HEK293 (cell line): ENCODE results near the gene PTGER4.
"Not testable (repeated sequence)": the region's sequence is repeated elsewhere in the genome, so short reads cannot be mapped to it uniquely, and the experiment has no call there.

ENCODE experiments used
- CTCF ChIA-PET: fragments of 350-600 bp; formaldehyde crosslinking; extraction: SDS; loops from one replicate; lab custom pipeline; 2021; ENCODE audit warnings: antibody characterized with exemption; lab: Yijun Ruan, JAX
- POLR2A ChIA-PET: fragments of 300-600 bp; formaldehyde crosslinking; extraction: SDS; loops from one replicate; lab custom pipeline; 2020; ENCODE audit warnings: antibody characterized with exemption, inconsistent platforms; lab: Yijun Ruan, JAX
- H3K27ac ChIP-seq: fragments of 200-500 bp; sonication (Bioruptor generic); 2 replicates; pipeline ENCODE4 v1.5.1; 2014; ENCODE audit warnings: low read depth, low read length, control low read depth, inconsistent platforms; ENCODE audit errors: extremely low read depth
- H3K36me3 ChIP-seq, 2 experiments: fragments of 200-500 bp in 1 of 2; sonication (Bioruptor generic) in 1 of 2; 1 replicate in 1 of 2; 2 replicates in 1 of 2; pipeline ENCODE4 v1.5.1; 2014 to 2017; ENCODE audit warnings: inconsistent platforms in 2 of 2, low read length in 2 of 2; ENCODE audit not compliant: control insufficient read depth in 2 of 2, insufficient read depth in 1 of 2
- H3K4me1 ChIP-seq: fragments of 200-500 bp; sonication (Bioruptor generic); 2 replicates; pipeline ENCODE4 v1.5.1; 2014; ENCODE audit warnings: mild to moderate bottlenecking, low read length, inconsistent platforms; ENCODE audit not compliant: control insufficient read depth, insufficient read depth
- H3K4me3 ChIP-seq: 2 replicates; pipeline ENCODE4 v1.5.1; 2011; ENCODE audit warnings: low read depth, mild to moderate bottlenecking, control low read depth, low read length, moderate library complexity
- H3K9me3 ChIP-seq: fragments of 200-500 bp; sonication (Bioruptor generic); 2 replicates; pipeline ENCODE4 v1.5.1; 2014; ENCODE audit warnings: low read depth, low read length, inconsistent platforms; ENCODE audit not compliant: control insufficient read depth, insufficient read depth
- HOXA7 ChIP-seq: sonication (generic); formaldehyde crosslinking; IDR thresholded peaks from 2 replicates; pipeline ENCODE4 v1.8.1; 2022; ENCODE audit warnings: missing genetic modification reagents, borderline replicate concordance
- HOXD13 ChIP-seq: sonication (generic); formaldehyde crosslinking; IDR thresholded peaks from 2 replicates; pipeline ENCODE4 v1.8.0; 2022; ENCODE audit warnings: missing genetic modification reagents, borderline replicate concordance
- OVOL3 ChIP-seq: fragments of 450-650 bp; formaldehyde crosslinking; IDR thresholded peaks from 2 replicates; pipeline ENCODE4 v1.5.1; 2016; ENCODE audit warnings: missing biosample characterization, missing genetic modification characterization
- SCRT2 ChIP-seq: fragments of 450-650 bp; formaldehyde crosslinking; IDR thresholded peaks from 2 replicates; pipeline ENCODE4 v1.5.1; 2016; ENCODE audit warnings: missing biosample characterization, missing genetic modification characterization
- SETDB1 ChIP-seq: IDR thresholded peaks from one replicate; pipeline ENCODE4 v1.6.1; 2017; ENCODE audit warnings: mild to moderate bottlenecking, low read length, moderate library complexity, mixed read lengths; ENCODE audit not compliant: insufficient read length
- SP3 ChIP-seq: fragments of 450-650 bp; formaldehyde crosslinking; IDR thresholded peaks from 2 replicates; pipeline ENCODE4 v1.5.1; 2016; ENCODE audit warnings: missing biosample characterization, missing genetic modification characterization
- YY2 ChIP-seq: fragments of 450-650 bp; formaldehyde crosslinking; IDR thresholded peaks from 2 replicates; pipeline ENCODE4 v1.5.1; 2016; ENCODE audit warnings: missing biosample characterization, missing genetic modification characterization
- ZBTB26 ChIP-seq: fragments of 450-650 bp; formaldehyde crosslinking; optimal IDR thresholded peaks from 2 replicates; pipeline ENCODE3; 2016; ENCODE audit warnings: missing biosample characterization, mild to moderate bottlenecking, missing genetic modification characterization
- ZNF132 ChIP-seq: fragments of 450-650 bp; formaldehyde crosslinking; IDR thresholded peaks from 2 replicates; pipeline ENCODE4 v1.5.1; 2017; ENCODE audit warnings: missing biosample characterization, missing genetic modification characterization, borderline replicate concordance
- ZNF155 ChIP-seq: fragments of 450-650 bp; formaldehyde crosslinking; IDR thresholded peaks from 2 replicates; pipeline ENCODE4 v1.5.1; 2016; ENCODE audit warnings: missing biosample characterization, missing genetic modification characterization
- ZNF175 ChIP-seq: fragments of 450-650 bp; formaldehyde crosslinking; IDR thresholded peaks from 2 replicates; pipeline ENCODE4 v1.5.1; 2016; ENCODE audit warnings: missing biosample characterization, missing genetic modification characterization
- ZNF2 ChIP-seq: fragments of 450-650 bp; formaldehyde crosslinking; IDR thresholded peaks from 2 replicates; pipeline ENCODE4 v1.5.1; 2016; ENCODE audit warnings: missing biosample characterization, missing genetic modification characterization
- ZNF239 ChIP-seq: fragments of 450-650 bp; formaldehyde crosslinking; IDR thresholded peaks from 2 replicates; pipeline ENCODE4 v1.5.1; 2016; ENCODE audit warnings: missing biosample characterization, missing genetic modification characterization
- ZNF266 ChIP-seq: fragments of 450-650 bp; formaldehyde crosslinking; IDR thresholded peaks from 2 replicates; pipeline ENCODE4 v1.5.1; 2016; ENCODE audit warnings: missing biosample characterization, missing genetic modification characterization, low read depth
- ZNF274 ChIP-seq, 2 experiments: fragments of 200-500 bp in 1 of 2; fragments of 450-650 bp in 1 of 2; sonication (Bioruptor generic) in 1 of 2; formaldehyde crosslinking in 1 of 2; IDR thresholded peaks; 2 replicates each; pipeline versions ENCODE4 v1.5.1 to v1.6.1; 2014 to 2016; ENCODE audit warnings: borderline replicate concordance in 1 of 2, inconsistent platforms in 1 of 2, low read length in 1 of 2, missing biosample characterization in 1 of 2, missing genetic modification characterization in 1 of 2
- ZNF311 ChIP-seq: fragments of 450-650 bp; formaldehyde crosslinking; IDR thresholded peaks from 2 replicates; pipeline ENCODE4 v1.5.1; 2017; ENCODE audit warnings: missing biosample characterization, missing genetic modification characterization, borderline replicate concordance
- ZNF394 ChIP-seq: fragments of 450-650 bp; formaldehyde crosslinking; IDR thresholded peaks from 2 replicates; pipeline ENCODE4 v1.5.1; 2016; ENCODE audit warnings: missing biosample characterization, missing genetic modification characterization, mild to moderate bottlenecking, moderate library complexity, borderline replicate concordance
- ZNF585B ChIP-seq: fragments of 450-650 bp; formaldehyde crosslinking; IDR thresholded peaks from 2 replicates; pipeline ENCODE4 v1.5.1; 2016; ENCODE audit warnings: missing biosample characterization, missing genetic modification characterization
- ZNF621 ChIP-seq: fragments of 450-650 bp; formaldehyde crosslinking; IDR thresholded peaks from 2 replicates; pipeline ENCODE4 v1.5.1; 2017; ENCODE audit warnings: missing biosample characterization, missing genetic modification characterization
- ZNF623 ChIP-seq: fragments of 450-650 bp; formaldehyde crosslinking; IDR thresholded peaks from 2 replicates; pipeline ENCODE4 v1.5.1; 2016; ENCODE audit warnings: missing biosample characterization, missing genetic modification characterization
- ZNF677 ChIP-seq: fragments of 450-650 bp; IDR thresholded peaks from 2 replicates; pipeline ENCODE4 v1.5.0; 2018; ENCODE audit warnings: missing biosample characterization, mild to moderate bottlenecking, missing genetic modification characterization, moderate library complexity
- ZNF791 ChIP-seq: fragments of 450-650 bp; formaldehyde crosslinking; IDR thresholded peaks from 2 replicates; pipeline ENCODE4 v1.5.1; 2016; ENCODE audit warnings: missing biosample characterization, missing genetic modification characterization
- TF ChIP-seq, protein P1 (sequence below): fragments of 450-650 bp; formaldehyde crosslinking; IDR thresholded peaks from 2 replicates; pipeline ENCODE4 v1.5.1; 2016; ENCODE audit warnings: missing biosample characterization, missing genetic modification characterization

PTGER4 gene

GRCh38 chr5:40634154-40634553 lies 45.6 kb upstream of the PTGER4 start:
- H3K36me3 ChIP-seq: no peaks in the 10 kb centered on the region
- TF ChIP-seq ZNF791 (tag by site-specific recombination) (no peak), ZBTB26 (tag by site-specific recombination) (no peak), ZNF394 (tag by site-specific recombination) (no peak), OVOL3 (no peak), ZNF677 (no peak), YY2 (tag by site-specific recombination) (no peak), ZNF585B (tag by site-specific recombination) (no peak), ZNF175 (no peak), SCRT2 (no peak), ZNF155 (tag by site-specific recombination) (no peak), HOXD13 (CRISPR knock-in tag) (no peak), ZNF274 (IDR thresholded peaks at IDR 0.05; ENCODE audit: low read length) (no peak), ZNF274 (tag by site-specific recombination; IDR thresholded peaks at IDR 0.05; ENCODE audit: borderline replicate concordance) (no peak), ZNF266 (tag by site-specific recombination) (no peak), SETDB1 (no peak), ZNF2 (tag by site-specific recombination) (no peak)
- TF ChIP-seq, protein P1, sequence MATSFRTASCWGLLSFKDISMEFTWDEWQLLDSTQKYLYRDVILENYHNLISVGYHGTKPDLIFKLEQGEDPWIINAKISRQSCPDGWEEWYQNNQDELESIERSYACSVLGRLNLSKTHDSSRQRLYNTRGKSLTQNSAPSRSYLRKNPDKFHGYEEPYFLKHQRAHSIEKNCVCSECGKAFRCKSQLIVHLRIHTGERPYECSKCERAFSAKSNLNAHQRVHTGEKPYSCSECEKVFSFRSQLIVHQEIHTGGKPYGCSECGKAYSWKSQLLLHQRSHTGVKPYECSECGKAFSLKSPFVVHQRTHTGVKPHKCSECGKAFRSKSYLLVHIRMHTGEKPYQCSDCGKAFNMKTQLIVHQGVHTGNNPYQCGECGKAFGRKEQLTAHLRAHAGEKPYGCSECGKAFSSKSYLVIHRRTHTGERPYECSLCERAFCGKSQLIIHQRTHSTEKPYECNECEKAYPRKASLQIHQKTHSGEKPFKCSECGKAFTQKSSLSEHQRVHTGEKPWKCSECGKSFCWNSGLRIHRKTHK (tag by site-specific recombination): no peak
- TF ChIP-seq, all 188 proteins: peak for 0
- ChIA-PET POLR2A (no interaction called here), CTCF (interaction anchor here (0.6 kb wide), 2 partner anchors 142 to 685 kb away, joined by 3 read pairs; no protein-coding TSS in a partner anchor)
- Histone ChIP-seq H3K9me3 (no peaks in the 10 kb centered on the region), H3K4me3 (no peak overlapping the region), H3K27ac (no peak overlapping the region), H3K4me1 (no peaks in the 10 kb centered on the region; the same call in 1 of the 2 replicates)

GRCh38 chr5:40634593-40634992 lies 45.1 kb upstream of the PTGER4 start:
- no peaks in the 10 kb centered on the region for H3K36me3 ChIP-seq
- H3K9me3 ChIP-seq: no peaks in the 10 kb centered on the region
- H3K4me3 ChIP-seq: no peak overlapping the region
- POLR2A ChIA-PET: no interaction called here
- TF ChIP-seq ZNF623 (tag by site-specific recombination) (no peak), HOXA7 (no peak), ZNF239 (tag by site-specific recombination) (no peak), ZNF311 (tag by site-specific recombination) (no peak), SP3 (tag by site-specific recombination) (no peak), ZNF132 (tag by site-specific recombination) (no peak), ZNF791 (tag by site-specific recombination) (no peak), ZNF621 (tag by site-specific recombination) (no peak)
- CTCF ChIA-PET: interaction anchor here (0.6 kb wide), 1 partner anchor 143 kb away, joined by 3 read pairs; no protein-coding TSS in a partner anchor
- no peaks in the 10 kb centered on the region; the same call in 1 of the 2 replicates for H3K4me1 ChIP-seq
- H3K27ac ChIP-seq: no peak overlapping the region

GRCh38 chr5:40639531-40639930 lies 40.2 kb upstream of the PTGER4 start:
- H3K27ac ChIP-seq, H3K4me3 ChIP-seq, POLR2A ChIA-PET, H3K9me3 ChIP-seq, H3K36me3 ChIP-seq, H3K4me1 ChIP-seq, CTCF ChIA-PET: not testable (repeated sequence)
